ENCODE results near the gene TTLL11.

DNA sequence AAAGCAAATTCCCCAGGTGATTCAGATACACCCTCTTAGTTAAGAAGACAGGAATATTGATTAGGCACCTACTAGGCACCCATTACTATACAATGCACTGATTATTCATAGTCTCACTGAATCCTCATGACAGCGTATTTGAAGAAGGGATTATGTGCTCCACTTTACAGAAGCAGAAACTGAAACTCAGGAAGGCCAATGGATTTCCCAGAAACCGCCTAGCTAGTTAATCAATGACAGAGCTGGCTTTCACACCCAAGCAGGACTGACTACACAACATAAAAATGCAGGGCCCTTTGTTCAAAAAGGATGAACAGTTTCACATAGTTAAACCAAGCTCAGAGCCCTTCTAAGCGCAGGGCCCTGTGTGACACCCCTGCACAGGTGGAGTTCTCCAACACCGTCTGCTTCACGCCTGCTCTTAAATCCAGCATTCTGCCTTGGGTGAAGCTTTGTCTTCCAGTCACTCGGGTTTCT lies 117.3 kb downstream of the TTLL11 start:
- TF ChIP-seq, protein P1, sequence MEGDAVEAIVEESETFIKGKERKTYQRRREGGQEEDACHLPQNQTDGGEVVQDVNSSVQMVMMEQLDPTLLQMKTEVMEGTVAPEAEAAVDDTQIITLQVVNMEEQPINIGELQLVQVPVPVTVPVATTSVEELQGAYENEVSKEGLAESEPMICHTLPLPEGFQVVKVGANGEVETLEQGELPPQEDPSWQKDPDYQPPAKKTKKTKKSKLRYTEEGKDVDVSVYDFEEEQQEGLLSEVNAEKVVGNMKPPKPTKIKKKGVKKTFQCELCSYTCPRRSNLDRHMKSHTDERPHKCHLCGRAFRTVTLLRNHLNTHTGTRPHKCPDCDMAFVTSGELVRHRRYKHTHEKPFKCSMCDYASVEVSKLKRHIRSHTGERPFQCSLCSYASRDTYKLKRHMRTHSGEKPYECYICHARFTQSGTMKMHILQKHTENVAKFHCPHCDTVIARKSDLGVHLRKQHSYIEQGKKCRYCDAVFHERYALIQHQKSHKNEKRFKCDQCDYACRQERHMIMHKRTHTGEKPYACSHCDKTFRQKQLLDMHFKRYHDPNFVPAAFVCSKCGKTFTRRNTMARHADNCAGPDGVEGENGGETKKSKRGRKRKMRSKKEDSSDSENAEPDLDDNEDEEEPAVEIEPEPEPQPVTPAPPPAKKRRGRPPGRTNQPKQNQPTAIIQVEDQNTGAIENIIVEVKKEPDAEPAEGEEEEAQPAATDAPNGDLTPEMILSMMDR (IDR thresholded peaks at IDR 0.05), result no peak
- no peak for TF ChIP-seq POLR2A (IDR thresholded peaks at IDR 0.05)
